HepG2 (cell line): ENCODE data around the gene VCAN. TPM values are rescaled to one million over a fixed set of nuclear protein-coding genes. Genes with fewer than 3 reads are reported as not detected.

ENCODE experiments used
- BATF2 ChIP-seq: sonication (generic); formaldehyde crosslinking; IDR thresholded peaks from 2 replicates; pipeline ENCODE4 v1.8.0; 2022; ENCODE audit warnings: mild to moderate bottlenecking, missing genetic modification reagents, moderate library complexity
- FOSL2 ChIP-seq: sonication (generic); formaldehyde crosslinking; IDR thresholded peaks from 2 replicates; pipeline ENCODE4 v1.4.0; 2020; ENCODE audit warnings: missing genetic modification reagents
- LCORL ChIP-seq, 2 experiments: fragments of 450-650 bp in 1 of 2; sonication (generic) in 1 of 2; formaldehyde crosslinking in 1 of 2; IDR thresholded peaks; 2 replicates each; pipeline versions ENCODE4 v1.5.0 to v1.6.1; 2017 to 2020; ENCODE audit warnings: antibody characterized with exemption in 1 of 2, missing genetic modification reagents in 1 of 2
- MNT ChIP-seq: fragments of 450-650 bp; IDR thresholded peaks from 2 replicates; pipeline ENCODE4 v1.6.1; 2016
- MTA1 ChIP-seq: sonication (generic); formaldehyde crosslinking; IDR thresholded peaks from 2 replicates; pipeline ENCODE4 v1.4.0; 2020; ENCODE audit warnings: missing genetic modification reagents, mild to moderate bottlenecking, borderline replicate concordance
- MYC ChIP-seq: sonication (generic); formaldehyde crosslinking; IDR thresholded peaks from 2 replicates; pipeline ENCODE4 v1.9.0; 2021; ENCODE audit warnings: missing genetic modification reagents, borderline replicate concordance
- NFIB ChIP-seq: sonication (generic); formaldehyde crosslinking; IDR thresholded peaks from 2 replicates; pipeline ENCODE4 v1.9.0; 2021; ENCODE audit warnings: missing genetic modification reagents, mild to moderate bottlenecking, borderline replicate concordance
- NR2F1 ChIP-seq, 2 experiments: fragments of 450-650 bp in 1 of 2; formaldehyde crosslinking in 1 of 2; IDR thresholded peaks; 2 replicates each; pipeline versions ENCODE4 v1.5.0 to v1.6.1; 2016 to 2020; ENCODE audit warnings: mild to moderate bottlenecking in 1 of 2, missing compliant biosample characterization in 1 of 2, missing genetic modification reagents in 1 of 2, moderate library complexity in 1 of 2
- PAF1 ChIP-seq: IDR thresholded peaks from 2 replicates; pipeline ENCODE4 v1.6.1; 2016; ENCODE audit warnings: missing genetic modification reagents, missing compliant biosample characterization
- RFXAP ChIP-seq: sonication (generic); formaldehyde crosslinking; IDR thresholded peaks from 2 replicates; pipeline ENCODE4 v1.4.0; 2020; ENCODE audit warnings: missing genetic modification reagents, borderline replicate concordance
- SNAPC2 ChIP-seq: sonication (generic); formaldehyde crosslinking; IDR thresholded peaks from 2 replicates; pipeline ENCODE4 v1.8.1; 2022; ENCODE audit warnings: mild to moderate bottlenecking, missing genetic modification reagents
- SSRP1 ChIP-seq: IDR thresholded peaks from 2 replicates; pipeline ENCODE4 v1.6.1; 2016; ENCODE audit warnings: control low read depth
- STAG1 ChIP-seq: sonication (generic); formaldehyde crosslinking; IDR thresholded peaks from 2 replicates; pipeline ENCODE4 v1.4.0; 2020; ENCODE audit warnings: missing genetic modification reagents
- THAP7 ChIP-seq: sonication (generic); formaldehyde crosslinking; IDR thresholded peaks from 2 replicates; pipeline ENCODE4 v1.8.1; 2023; ENCODE audit warnings: mild to moderate bottlenecking, missing genetic modification reagents
- ZBTB25 ChIP-seq: IDR thresholded peaks from 2 replicates; pipeline ENCODE4 v1.6.1; 2018; ENCODE audit warnings: missing genetic modification reagents
- ZFP37 ChIP-seq: sonication (generic); formaldehyde crosslinking; IDR thresholded peaks from 2 replicates; pipeline ENCODE4 v1.4.0; 2020; ENCODE audit warnings: missing genetic modification reagents, borderline replicate concordance
- ZNF367 ChIP-seq: sonication (generic); formaldehyde crosslinking; IDR thresholded peaks from 2 replicates; pipeline ENCODE4 v1.4.0; 2020; ENCODE audit warnings: missing genetic modification reagents, borderline replicate concordance
- ZNF446 ChIP-seq: sonication (generic); formaldehyde crosslinking; IDR thresholded peaks from 2 replicates; pipeline ENCODE4 v1.5.0; 2020; ENCODE audit warnings: mild to moderate bottlenecking, missing genetic modification reagents
- ZNF619 ChIP-seq: sonication (generic); formaldehyde crosslinking; IDR thresholded peaks from 2 replicates; pipeline ENCODE4 v1.4.0; 2020; ENCODE audit warnings: mild to moderate bottlenecking, missing genetic modification reagents
- ZUFSP ChIP-seq: sonication (generic); formaldehyde crosslinking; IDR thresholded peaks from 2 replicates; pipeline ENCODE4 v1.9.0; 2021; ENCODE audit warnings: missing genetic modification reagents, mild to moderate bottlenecking, borderline replicate concordance
- polyA plus RNA-seq, 8 experiments: library from polyadenylated mRNA; depleted of rRNA in 3 of 8; stranded (reverse) in 7 of 8; unstranded in 1 of 8; fragments of >200 nt; fragmentation: Illumina TruSeq in 4 of 8; extraction: Trizol in 4 of 8; gene quantifications; 2 replicates each; pipeline versions ENCODE4 v1.2.1 to v1.2.3, GENCODE V29; 2011 to 2016; ENCODE audit warnings: low read depth in 4 of 8, missing spikeins in 1 of 8, mixed read lengths in 1 of 8; ENCODE audit not compliant: insufficient read depth in 1 of 8
- total RNA-seq, 5 experiments: library from RNA; depleted of rRNA; stranded (reverse); fragments of >200 nt; fragmentation: Illumina TruSeq; extraction: Trizol; gene quantifications; 2 replicates each; pipeline ENCODE4 v1.2.3, GENCODE V29; 2016; ENCODE audit warnings: low read depth in 1 of 5
- TF ChIP-seq, protein P1 (sequence below): sonication (generic); formaldehyde crosslinking; conservative IDR thresholded peaks from 2 replicates; pipeline ENCODE4 v1.4.0; 2020; ENCODE audit warnings: missing genetic modification reagents

Gene VCAN
- total and polyA plus RNA-seq, 2 of the 13 experiments (the other 11 are each of a cell fraction or from before 2014, with no cell fraction given) = 1.2 to 3.5 TPM

DNA sequence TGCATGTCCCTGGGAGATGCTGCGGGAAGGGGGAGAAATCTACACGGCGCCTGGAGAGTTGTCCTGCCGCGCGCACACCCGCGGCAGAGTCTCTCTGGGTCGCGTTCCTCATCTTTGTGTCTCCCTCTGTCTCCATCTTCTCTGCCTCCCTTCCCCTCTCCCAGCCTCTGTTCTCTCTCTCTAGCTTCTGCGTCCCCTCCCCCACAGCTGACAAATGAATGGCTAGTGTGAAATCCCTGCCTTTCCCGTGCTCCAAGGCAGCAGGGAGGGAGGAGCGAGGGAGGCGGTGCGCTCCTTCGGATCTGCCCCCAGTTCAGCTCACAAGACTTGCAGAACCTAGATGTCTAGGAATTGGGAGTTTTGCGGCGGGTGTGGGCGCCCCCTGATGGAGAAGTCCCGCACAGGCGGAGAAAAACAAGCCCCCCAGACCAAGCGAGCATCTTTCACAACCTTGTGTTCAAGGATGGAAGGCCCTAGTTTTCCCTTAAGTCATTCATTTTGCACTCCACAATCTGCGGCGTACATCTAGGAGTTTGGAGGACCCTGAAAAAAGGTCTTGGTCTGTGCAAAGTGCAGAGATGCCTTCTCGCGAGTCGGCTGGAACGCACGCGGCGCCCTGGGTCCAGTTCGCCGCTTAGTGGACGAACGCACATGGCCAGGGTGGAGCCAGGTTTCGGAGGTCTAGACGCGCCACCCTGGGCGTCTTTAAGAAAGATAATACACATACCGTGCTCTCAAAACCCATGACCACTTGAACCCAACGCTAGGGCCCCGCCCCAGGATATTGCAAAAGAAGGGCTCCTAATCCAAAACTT is 2.0 kb downstream of the VCAN start (continued):
- no peak for TF ChIP-seq ZUFSP (CRISPR knock-in tag)
- no peak for TF ChIP-seq RFXAP (CRISPR knock-in tag)
- TF ChIP-seq MNT = no peak
- TF ChIP-seq LCORL (IDR thresholded peaks at IDR 0.05) = no peak
- no peak for TF ChIP-seq LCORL (CRISPR knock-in tag; IDR thresholded peaks at IDR 0.05)
- no peak for TF ChIP-seq ZNF367 (CRISPR knock-in tag)
- TF ChIP-seq NR2F1 (CRISPR knock-in tag; IDR thresholded peaks at IDR 0.05) = no peak
- 0 out of 2 replicates have a peak, but pooled peaks have one; percentile 6 for TF ChIP-seq FOSL2 (CRISPR knock-in tag)
- TF ChIP-seq ZNF619 = 0 out of 2 replicates have a peak, but pooled peaks have one; percentile 24
- TF ChIP-seq THAP7 = no peak
- no peak for TF ChIP-seq ZFP37
- TF ChIP-seq SNAPC2 (CRISPR knock-in tag) = no peak
- TF ChIP-seq ZBTB25 (CRISPR knock-in tag) = no peak
- no peak for TF ChIP-seq ZNF446 (CRISPR knock-in tag)
- TF ChIP-seq PAF1 = no peak
- TF ChIP-seq BATF2 (CRISPR knock-in tag) = no peak
- no peak for TF ChIP-seq MTA1 (CRISPR knock-in tag)
- no peak for TF ChIP-seq NFIB (CRISPR knock-in tag)
- peak; percentile 78 for TF ChIP-seq STAG1 (CRISPR knock-in tag)
- peak; percentile 8; the same call in 1 of the 2 replicates for TF ChIP-seq MYC
- TF ChIP-seq SSRP1 (CRISPR knock-in tag) = no peak
- TF ChIP-seq, protein P1, sequence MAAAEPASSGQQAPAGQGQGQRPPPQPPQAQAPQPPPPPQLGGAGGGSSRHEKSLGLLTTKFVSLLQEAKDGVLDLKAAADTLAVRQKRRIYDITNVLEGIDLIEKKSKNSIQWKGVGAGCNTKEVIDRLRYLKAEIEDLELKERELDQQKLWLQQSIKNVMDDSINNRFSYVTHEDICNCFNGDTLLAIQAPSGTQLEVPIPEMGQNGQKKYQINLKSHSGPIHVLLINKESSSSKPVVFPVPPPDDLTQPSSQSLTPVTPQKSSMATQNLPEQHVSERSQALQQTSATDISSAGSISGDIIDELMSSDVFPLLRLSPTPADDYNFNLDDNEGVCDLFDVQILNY (CRISPR knock-in tag) = no peak
